Psoas muscle (tissue), 8 donors: Measurements from ENCODE around the gene CKM. TPM values are rescaled to one million over a fixed set of nuclear protein-coding genes. Genes with fewer than 3 reads are reported as not detected.

Experiments used
- ATAC-seq, 4 donors: fragments of 200-7000 bp; cut with Tn5 transposase; one replicate each; pipeline ENCODE4 v1.9.1; 2020; ENCODE audit warnings: moderate library complexity in 3 of 4, mild to moderate bottlenecking in 2 of 4
- DNase-seq, 2 donors: peaks; one replicate each; pipeline ENCODE4 v3.0.0-alpha.2; 2020
- H3K27ac ChIP-seq: fragments of 200-600 bp; one replicate; pipeline ENCODE4 v1.8.0; 2022
- H3K27me3 ChIP-seq, 3 donors: fragments of 200-600 bp in 1 of 3; one replicate each; pipeline versions ENCODE4 v1.6.1 to v1.8.0; 2013 to 2022; ENCODE audit warnings: low read length in 2 of 3, mild to moderate bottlenecking in 2 of 3, moderate library complexity in 1 of 3; ENCODE audit not compliant: insufficient read depth in 3 of 3
- H3K36me3 ChIP-seq, 2 donors: fragments of 200-600 bp in 1 of 2; one replicate each; pipeline versions ENCODE4 v1.6.1 to v1.8.0; 2013 to 2022; ENCODE audit warnings: low read depth in 1 of 2, mild to moderate bottlenecking in 1 of 2, moderate library complexity in 1 of 2; ENCODE audit not compliant: insufficient read depth in 1 of 2
- H3K4me1 ChIP-seq: fragments of 200-600 bp; one replicate; pipeline ENCODE4 v1.8.0; 2022
- H3K4me3 ChIP-seq: fragments of 200-600 bp; one replicate; pipeline ENCODE4 v1.8.0; 2022; ENCODE audit warnings: mild to moderate bottlenecking
- H3K9me3 ChIP-seq: fragments of 200-600 bp; one replicate; pipeline ENCODE4 v1.8.0; 2022
- CTCF ChIP-seq: fragments of 200-600 bp; IDR thresholded peaks from one replicate; pipeline ENCODE4 v1.8.0; 2022; ENCODE audit warnings: antibody characterized with exemption
- WGBS, 3 donors: extraction: QIAGEN DNeasy Blood & Tissue Kit; methylation state at CpG; one replicate each; pipeline versions ENCODE4 v1.1.6 to v1.1.7; 2013; 5-methylcytosine and 5-hydroxymethylcytosine counted together
- intact Hi-C, 2 donors: fragments of 100-400 bp; cut with DNase I; formaldehyde crosslinking; loops; one replicate each; pipeline versions ENCODE4 v1.11.0 to v1.14.2; 2022
- polyA plus RNA-seq, 3 donors: library from polyadenylated mRNA; stranded (reverse); fragments of 200-250 nt; gene quantifications; one replicate each; pipeline ENCODE4 v1.2.3, GENCODE V29; 2013
- total RNA-seq, 4 donors: library from RNA; stranded (reverse); fragmentation: NEBNext Ultra II Directional in 2 of 4; extraction: Animal tissue kit (Norgen Biotek cat#: 25700) in 2 of 4; gene quantifications; one replicate each; pipeline versions ENCODE4 v1.2.1 to v1.2.4, GENCODE V29; 2021 to 2023
- donor health status: healthy with polysubstance abuse.
- donor health status: DM: no; HTN: no; CAD: no; lungs with moderate emphysema.
- donor health status: Bipolar disorder and iron deficiency.
- donor health status: healthy.
- donor health status: DM: yes; HTN: yes; CAD: no.
- donor health status: DM: no; HTN: no; CAD: no.
- donor health status: DM: no; HTN: no; CAD: no.
- donor health status: DM: yes; HTN: yes; CAD: no.

CKM gene
- total and polyA plus RNA-seq, 7 donors: 9,503 to 23,818 (median 15,775) TPM

GRCh38 chr19:45295873-45296272 is 26.8 kb downstream of the CKM start:
- TF ChIP-seq CTCF: no peak
- H3K4me3 ChIP-seq: no peak overlapping the region
- ATAC-seq (no peak), DNase-seq (no peak)
- intact Hi-C loops: no loop called here
- peaks cover 2 to 7% of the 10 kb centered on the region in 2 donors for H3K36me3 ChIP-seq
- H3K27me3 ChIP-seq: no peaks in the 10 kb centered on the region
- H3K27ac ChIP-seq: no peak overlapping the region
- peaks cover 5% of the 10 kb centered on the region for H3K4me1 ChIP-seq
- peaks cover 4% of the 10 kb centered on the region for H3K9me3 ChIP-seq

GRCh38 chr19:45294291-45295029 is 28.2 kb downstream of the CKM start:
- H3K27ac ChIP-seq: no peak overlapping the region
- peaks cover 4% of the 10 kb centered on the region for H3K9me3 ChIP-seq
- no peaks in the 10 kb centered on the region for H3K27me3 ChIP-seq
- intact Hi-C loops: no loop called here
- WGBS, 3 donors: 41 to 57% (median 45%) methylated on average over 12 of the region's 12 CpGs
- ATAC-seq: peak; percentile 65 to 92 (median 88)
- no peak for TF ChIP-seq CTCF
- peaks cover 5% of the 10 kb centered on the region for H3K4me1 ChIP-seq
- H3K4me3 ChIP-seq: no peak overlapping the region
- H3K36me3 ChIP-seq: peaks cover 2 to 16% of the 10 kb centered on the region in 2 donors
- peak; percentile 33 to 76 for DNase-seq

- H3K27ac ChIP-seq: no peak overlapping the region
- WGBS, 3 donors: 81 to 91% (median 86%) methylated on average over 4 of the region's 4 CpGs
- H3K4me1 ChIP-seq: peaks cover 5% of the 10 kb centered on the region
- no peak overlapping the region for H3K4me3 ChIP-seq
- H3K9me3 ChIP-seq: peaks cover 4% of the 10 kb centered on the region
- peak in 2 of 4 donors; percentile 10 to 18 for ATAC-seq
- peaks cover 2 to 16% of the 10 kb centered on the region in 2 donors for H3K36me3 ChIP-seq
- no peak for TF ChIP-seq CTCF
- DNase-seq: no peak
- no peaks in the 10 kb centered on the region for H3K27me3 ChIP-seq
- intact Hi-C loops: no loop called here
Observed at GRCh38 chr19:45293682-45294081, 29.0 kb downstream of the CKM start.

- Histone ChIP-seq H3K4me3 (no peak overlapping the region), H3K9me3 (peaks cover 4% of the 10 kb centered on the region), H3K36me3 (peaks cover 2 to 29% of the 10 kb centered on the region in 2 donors), H3K4me1 (peaks cover 5% of the 10 kb centered on the region), H3K27ac (no peak overlapping the region), H3K27me3 (no peaks in the 10 kb centered on the region)
- DNase-seq (no peak), ATAC-seq (no peak)
- intact Hi-C loops: no loop called here
- 95 to 100% (median 97%) methylated on average over 1 of the region's 1 CpG for WGBS, 3 donors
- TF ChIP-seq CTCF: no peak
Observed at GRCh38 chr19:45291834-45292233, 30.8 kb downstream of the CKM start.
